HepG2 (cell line): ENCODE data around the gene CAPN9. TPM values are rescaled to one million over a fixed set of nuclear protein-coding genes. Genes with fewer than 3 reads are reported as not detected.

ENCODE experiments used
- ATAC-seq: fragments of 200-7000 bp; cut with Tn5 transposase; 3 replicates; pipeline ENCODE4 v1.9.1; 2020; ENCODE audit warnings: mild to moderate bottlenecking, moderate library complexity
- BruUV-seq: library from RNA; stranded (reverse); fragments of 400-500 nt; replicated peaks from 2 replicates; lab custom pipeline; 2021; lab: Mats Ljungman, UMichigan
- CTCF ChIA-PET: fragments of 300-600 bp; formaldehyde crosslinking; extraction: SDS; loops from one replicate; lab custom pipeline; 2021; ENCODE audit warnings: low total read pairs, inconsistent platforms, low intra/inter-chr PET ratio; lab: Yijun Ruan, JAX
- POLR2A ChIA-PET: fragments of 350-600 bp; sonication (Branson Sonifier 250); formaldehyde crosslinking; loops from one replicate; lab custom pipeline; 2020; ENCODE audit warnings: antibody characterized with exemption, inconsistent platforms; lab: Yijun Ruan, JAX
- DNase-seq: peaks from one replicate; pipeline ENCODE4 v3.0.0-alpha.2; 2015; ENCODE audit warnings: low spot score
- FAIRE-seq: peaks from 3 replicates; lab custom pipeline; 2011; peaks lifted over from hg19 to GRCh38; lab: Jason Lieb, UNC
- H2AFZ ChIP-seq: one replicate; pipeline ENCODE4 v1.6.1; 2011; ENCODE audit warnings: low read length, inconsistent platforms
- H3K27ac ChIP-seq: fragments of 300-600 bp; 3 replicates; pipeline ENCODE4 v1.8.0; 2011; ENCODE audit warnings: mixed run types, mild to moderate bottlenecking, mixed read lengths, low read length, inconsistent platforms; ENCODE audit not compliant: insufficient read depth; ENCODE audit errors: extremely low read length
- H3K27me3 ChIP-seq, 2 experiments: fragments of 200-600 bp in 1 of 2; 2 replicates in 1 of 2; 3 replicates in 1 of 2; pipeline versions ENCODE4 v1.6.0 to v1.8.0; 2011; ENCODE audit warnings: low read length in 2 of 2, mild to moderate bottlenecking in 2 of 2, moderate library complexity in 2 of 2, inconsistent platforms in 1 of 2; ENCODE audit not compliant: insufficient read depth in 2 of 2, control insufficient read depth in 1 of 2
- H3K36me3 ChIP-seq, 2 experiments: fragments of 200-600 bp in 1 of 2; replicated peaks in 1 of 2; 2 replicates in 1 of 2; 3 replicates in 1 of 2; pipeline versions ENCODE4 v1.5.1 to v1.8.0; 2011; ENCODE audit warnings: low read length in 2 of 2, inconsistent platforms in 1 of 2; ENCODE audit not compliant: insufficient read depth in 2 of 2, control insufficient read depth in 1 of 2
- H3K4me1 ChIP-seq: 2 replicates; pipeline ENCODE4 v1.5.1; 2012; ENCODE audit warnings: low read length, inconsistent platforms; ENCODE audit not compliant: insufficient read depth
- H3K4me2 ChIP-seq: 2 replicates; pipeline ENCODE4 v1.6.0; 2011; ENCODE audit warnings: low read depth, low read length, inconsistent platforms
- H3K4me3 ChIP-seq, 3 experiments: fragments of 200-600 bp in 1 of 3; sonication (generic), shearing (Covaris generic) in 1 of 3; replicated peaks in 1 of 3; 2 replicates each; pipeline ENCODE4 v1.5.1; 2011 to 2016; ENCODE audit warnings: low read length in 3 of 3, inconsistent platforms in 2 of 3, low read depth in 2 of 3, mild to moderate bottlenecking in 2 of 3, control low read depth in 1 of 3, mixed read lengths in 1 of 3; ENCODE audit not compliant: insufficient read depth in 1 of 3
- H3K79me2 ChIP-seq: one replicate; pipeline ENCODE4 v1.6.1; 2011; ENCODE audit warnings: low read length, inconsistent platforms; ENCODE audit not compliant: insufficient read depth
- H3K9ac ChIP-seq: 2 replicates; pipeline ENCODE4 v1.6.0; 2011; ENCODE audit warnings: mild to moderate bottlenecking, low read depth, low read length, inconsistent platforms; ENCODE audit not compliant: insufficient read depth
- H3K9me3 ChIP-seq: 2 replicates; pipeline ENCODE4 v1.5.1; 2012; ENCODE audit warnings: mild to moderate bottlenecking, low read length
- H4K20me1 ChIP-seq: 2 replicates; pipeline ENCODE4 v1.6.0; 2011; ENCODE audit warnings: inconsistent platforms, mild to moderate bottlenecking, low read length, moderate library complexity; ENCODE audit not compliant: insufficient read depth
- ARNTL ChIP-seq: sonication (generic); formaldehyde crosslinking; IDR thresholded peaks from 2 replicates; pipeline ENCODE4 v1.4.0; 2020; ENCODE audit warnings: mild to moderate bottlenecking, missing genetic modification reagents
- DNMT3B ChIP-seq: conservative IDR thresholded peaks from 2 replicates; pipeline ENCODE4 v1.6.1; 2016; ENCODE audit warnings: missing biosample characterization, control low read depth
- EHMT2 ChIP-seq: fragments of 200-600 bp; sonication (generic); IDR thresholded peaks from 2 replicates; pipeline ENCODE4 v1.7.0; 2017; ENCODE audit warnings: antibody characterized with exemption, low read depth, low read length, borderline replicate concordance
- ELF1 ChIP-seq: sonication (generic); formaldehyde crosslinking; IDR thresholded peaks from 2 replicates; pipeline ENCODE4 v1.4.0; 2020; ENCODE audit warnings: missing genetic modification reagents
- FOSL1 ChIP-seq: sonication (generic); formaldehyde crosslinking; IDR thresholded peaks from 2 replicates; pipeline ENCODE4 v1.9.0; 2021; ENCODE audit warnings: missing genetic modification reagents, borderline replicate concordance
- FOXA1 ChIP-seq, 2 experiments: fragments of 450-650 bp in 1 of 2; sonication (generic) in 1 of 2; formaldehyde crosslinking in 1 of 2; IDR thresholded peaks; 2 replicates each; pipeline versions ENCODE4 v1.4.0 to v1.6.1; 2016 to 2020; ENCODE audit warnings: missing genetic modification reagents in 1 of 2
- FOXK1 ChIP-seq: sonication (generic); formaldehyde crosslinking; IDR thresholded peaks from 2 replicates; pipeline ENCODE4 v1.4.0; 2020; ENCODE audit warnings: low read depth, missing genetic modification reagents, borderline replicate concordance
- FOXO1 ChIP-seq: sonication (generic); formaldehyde crosslinking; IDR thresholded peaks from 2 replicates; pipeline ENCODE4 v1.4.0; 2020; ENCODE audit warnings: missing genetic modification reagents
- GABPA ChIP-seq, 2 experiments: IDR thresholded peaks; 2 replicates each; pipeline ENCODE4 v1.6.1; 2011 to 2016; ENCODE audit warnings: low read depth in 2 of 2, low read length in 1 of 2, missing biosample characterization in 1 of 2, missing genetic modification characterization in 1 of 2
- MBD4 ChIP-seq: IDR thresholded peaks from 2 replicates; pipeline ENCODE4 v1.6.1; 2012; ENCODE audit warnings: low read length, inconsistent platforms, borderline replicate concordance
- SAP130 ChIP-seq: IDR thresholded peaks from 2 replicates; pipeline ENCODE4 v1.6.1; 2016; ENCODE audit warnings: low read depth
- SMARCC2 ChIP-seq: fragments of 450-650 bp; IDR thresholded peaks from 2 replicates; pipeline ENCODE4 v1.6.1; 2017; ENCODE audit warnings: antibody characterized with exemption, mild to moderate bottlenecking
- TP53 ChIP-seq: sonication (generic); formaldehyde crosslinking; conservative IDR thresholded peaks from 2 replicates; pipeline ENCODE4 v1.4.0; 2020; ENCODE audit warnings: missing genetic modification reagents
- ZNF432 ChIP-seq: sonication (generic); formaldehyde crosslinking; IDR thresholded peaks from 2 replicates; pipeline ENCODE4 v1.5.0; 2020; ENCODE audit warnings: missing genetic modification reagents, mild to moderate bottlenecking, borderline replicate concordance
- ZNF615 ChIP-seq: sonication (generic); formaldehyde crosslinking; IDR thresholded peaks from 2 replicates; pipeline ENCODE4 v1.5.0; 2020; ENCODE audit warnings: mild to moderate bottlenecking, missing genetic modification reagents, borderline replicate concordance
- ZNF773 ChIP-seq: sonication (generic); formaldehyde crosslinking; IDR thresholded peaks from 2 replicates; pipeline ENCODE4 v1.4.0; 2020; ENCODE audit warnings: missing genetic modification reagents, borderline replicate concordance
- ZSCAN12 ChIP-seq: sonication (generic); formaldehyde crosslinking; IDR thresholded peaks from 2 replicates; pipeline ENCODE4 v1.9.0; 2021; ENCODE audit warnings: mild to moderate bottlenecking, missing genetic modification reagents
- WGBS: methylation state at CpG from one replicate; pipeline ENCODE4 v1.1.6; 2017; ENCODE audit warnings: low lambda C conversion rate; 5-methylcytosine and 5-hydroxymethylcytosine counted together
- in situ Hi-C: cut with HindIII; loops from 2 replicates; pipeline ENCODE4 v1.10.0; 2017; ENCODE audit warnings: low pct_unique_long_range_greater_than_20kb; ENCODE audit not compliant: extremely low pct_ligation_motif_present
- intact Hi-C: fragments of 100-400 bp; cut with micrococcal nuclease; formaldehyde crosslinking; loops from one replicate; pipeline ENCODE4 v1.10.0; 2022; ENCODE audit not compliant: unreplicated experiment
- polyA plus RNA-seq, 8 experiments: library from polyadenylated mRNA; depleted of rRNA in 3 of 8; stranded (reverse) in 7 of 8; unstranded in 1 of 8; fragments of >200 nt; fragmentation: Illumina TruSeq in 4 of 8; extraction: Trizol in 4 of 8; gene quantifications; 2 replicates each; pipeline versions ENCODE4 v1.2.1 to v1.2.3, GENCODE V29; 2011 to 2016; ENCODE audit warnings: low read depth in 4 of 8, missing spikeins in 1 of 8, mixed read lengths in 1 of 8; ENCODE audit not compliant: insufficient read depth in 1 of 8
- total RNA-seq, 5 experiments: library from RNA; depleted of rRNA; stranded (reverse); fragments of >200 nt; fragmentation: Illumina TruSeq; extraction: Trizol; gene quantifications; 2 replicates each; pipeline ENCODE4 v1.2.3, GENCODE V29; 2016; ENCODE audit warnings: low read depth in 1 of 5
- TF ChIP-seq, protein P1 (sequence below): sonication (generic); formaldehyde crosslinking; IDR thresholded peaks from 2 replicates; pipeline ENCODE4 v1.8.0; 2022; ENCODE audit warnings: low read depth, missing genetic modification reagents

CAPN9 gene
- total and polyA plus RNA-seq, 2 of the 13 experiments (the other 11 are each of a cell fraction or from before 2014, with no cell fraction given) = 0.04 to 0.31 TPM

GRCh38 chr1:230725256-230726012, 21.8 kb upstream of the CAPN9 start:
- Histone ChIP-seq H3K4me2 (peak overlapping the region; percentile 36), H4K20me1 (no peaks in the 10 kb centered on the region), H3K27me3 (no peaks in the 10 kb centered on the region), H3K36me3 (no peaks in the 10 kb centered on the region), H3K9me3 (peaks cover 26% of the 10 kb centered on the region), H3K4me3 (no peak overlapping the region), H3K4me1 (peaks cover 63% of the 10 kb centered on the region), H3K9ac (no peak overlapping the region), H3K27ac (peak overlapping the region; percentile 48), H2AFZ (no peak overlapping the region), H3K79me2 (no peaks in the 10 kb centered on the region)
- FAIRE-seq = peak; percentile 75
- intact Hi-C loops (no loop called here), in situ Hi-C loops (no loop called here)
- ATAC-seq = peak; percentile 42
- POLR2A ChIA-PET = interaction anchor here (1.4 to 3.0 kb wide), 2 partner anchors 11 to 28 kb away, joined by 4 to 24 read pairs; partner anchors contain the start of gene AGT
- no TSS peak for BruUV-seq
- WGBS = 3% methylated on average over 6 of the region's 6 CpGs
- DNase-seq = peak; percentile 90
- CTCF ChIA-PET = interaction anchor here (0.9 kb wide), 1 partner anchor 17 kb away, joined by 3 read pairs; no protein-coding TSS in a partner anchor
- TF ChIP-seq FOXA1 (IDR thresholded peaks at IDR 0.05) = no peak
- TF ChIP-seq FOXA1 (CRISPR knock-in tag; IDR thresholded peaks at IDR 0.05) = peak; percentile 86
- TF ChIP-seq TP53 (CRISPR knock-in tag) = no peak
- TF ChIP-seq ZSCAN12 (CRISPR knock-in tag) = no peak
- no peak for TF ChIP-seq ZNF773 (CRISPR knock-in tag)
- TF ChIP-seq FOXK1 = peak; percentile 41; the same call in 1 of the 2 replicates
- TF ChIP-seq GABPA (IDR thresholded peaks at IDR 0.05; ENCODE audit: low read depth, low read length) = no peak
- no peak for TF ChIP-seq GABPA (CRISPR knock-in tag; IDR thresholded peaks at IDR 0.05; ENCODE audit: low read depth)
- no peak for TF ChIP-seq ELF1 (CRISPR knock-in tag)
- TF ChIP-seq, protein P1, sequence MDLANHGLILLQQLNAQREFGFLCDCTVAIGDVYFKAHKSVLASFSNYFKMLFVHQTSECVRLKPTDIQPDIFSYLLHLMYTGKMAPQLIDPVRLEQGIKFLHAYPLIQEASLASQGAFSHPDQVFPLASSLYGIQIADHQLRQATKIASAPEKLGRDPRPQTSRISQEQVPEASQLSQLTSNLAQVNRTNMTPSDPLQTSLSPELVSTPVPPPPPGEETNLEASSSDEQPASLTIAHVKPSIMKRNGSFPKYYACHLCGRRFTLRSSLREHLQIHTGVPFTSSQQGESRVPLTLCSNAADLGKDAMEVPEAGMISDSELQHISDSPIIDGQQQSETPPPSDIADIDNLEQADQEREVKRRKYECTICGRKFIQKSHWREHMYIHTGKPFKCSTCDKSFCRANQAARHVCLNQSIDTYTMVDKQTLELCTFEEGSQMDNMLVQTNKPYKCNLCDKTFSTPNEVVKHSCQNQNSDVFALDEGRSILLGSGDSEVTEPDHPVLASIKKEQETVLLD (CRISPR knock-in tag) = no peak
- peak; percentile 73; the same call in 1 of the 2 replicates for TF ChIP-seq SAP130 (CRISPR knock-in tag)
- TF ChIP-seq EHMT2 = peak; percentile 75; the same call in 1 of the 2 replicates
- TF ChIP-seq FOSL1 (CRISPR knock-in tag) = no peak
- no peak for TF ChIP-seq SMARCC2
- TF ChIP-seq ARNTL (CRISPR knock-in tag) = no peak
- TF ChIP-seq ZNF615 = no peak
- TF ChIP-seq MBD4 = no peak
- TF ChIP-seq FOXO1 = peak; percentile 77; the same call in 1 of the 2 replicates
- TF ChIP-seq DNMT3B (CRISPR knock-in tag) = no peak
- TF ChIP-seq ZNF432 (CRISPR knock-in tag) = no peak
